Activated CD8-positive, alpha-beta memory T cell treated with anti-CD3 and anti-CD28 coated beads for 48 hours (primary cell): ENCODE measurements around the gene LRRC32.
"Not testable (repeated sequence)": the region's sequence is repeated elsewhere in the genome, so short reads cannot be mapped to it uniquely, and the experiment has no call there.

Experiments used
- DNase-seq, 3 experiments: peaks; one replicate each; pipeline ENCODE4 v3.0.0-alpha.2; 2020; ENCODE audit warnings: low read depth in 2 of 3, low spot score in 2 of 3

Gene LRRC32

GRCh38 chr11:76653012-76653673, 17.4 kb downstream of the LRRC32 start:
- DNase-seq, result no peak

DNA sequence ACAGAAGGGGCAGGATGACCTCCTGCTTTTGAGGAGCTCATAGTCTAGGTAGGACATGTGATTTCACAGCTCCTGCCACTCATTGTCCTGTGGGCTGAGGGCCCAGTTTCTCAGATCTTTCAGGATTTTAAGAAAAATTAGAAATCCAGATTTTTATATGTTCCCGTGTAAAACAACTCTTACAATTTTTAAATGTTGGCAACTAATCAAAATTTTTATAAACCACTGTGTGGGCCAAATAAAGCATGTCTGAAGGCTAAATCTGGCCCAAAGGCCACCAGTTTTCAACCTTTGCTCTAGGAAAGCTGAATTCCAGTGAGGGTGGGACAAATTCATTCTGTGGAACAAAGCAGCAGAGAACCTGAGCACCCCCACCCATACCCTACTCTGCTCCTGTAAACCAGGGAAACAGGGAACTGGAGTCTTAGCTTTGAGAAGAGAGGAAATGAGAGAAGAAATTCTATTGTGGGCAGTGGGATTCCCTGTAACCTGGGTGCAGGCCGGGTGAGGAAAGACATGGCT, 20.6 kb downstream of the LRRC32 start:
- no peak for DNase-seq

GRCh38 chr11:76649011-76649410, 21.5 kb downstream of the LRRC32 start:
- no peak for DNase-seq

DNA sequence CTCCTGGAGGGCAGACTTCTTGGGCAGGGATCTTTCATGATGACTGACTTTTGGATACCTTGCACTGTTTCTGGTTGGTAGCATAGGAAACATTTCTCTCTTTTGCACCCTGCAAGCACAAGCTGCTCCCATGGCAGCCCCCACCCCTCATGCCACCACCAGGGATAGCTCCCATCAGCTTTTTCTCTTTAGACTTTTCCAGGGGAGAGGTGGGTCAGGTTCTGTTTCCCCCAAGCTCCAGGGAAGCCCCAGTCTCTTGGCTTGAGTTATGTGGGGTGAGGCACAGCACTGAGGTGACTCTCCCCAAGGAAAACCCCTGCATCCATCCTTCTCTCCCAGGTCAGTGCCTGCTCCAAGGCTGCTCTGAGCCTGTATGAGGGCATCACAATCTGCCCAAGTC, 22.5 kb downstream of the LRRC32 start:
- DNase-seq, result no peak

GRCh38 chr11:76646882-76647534, 23.5 kb downstream of the LRRC32 start:
- DNase-seq, result no peak

GRCh38 chr11:76644591-76644990, 26.0 kb downstream of the LRRC32 start:
- no peak for DNase-seq

GRCh38 chr11:76643711-76644110, 26.8 kb downstream of the LRRC32 start:
- DNase-seq, result not testable (repeated sequence)

GRCh38 chr11:76642341-76642740, 28.2 kb downstream of the LRRC32 start:
- no peak for DNase-seq

DNA sequence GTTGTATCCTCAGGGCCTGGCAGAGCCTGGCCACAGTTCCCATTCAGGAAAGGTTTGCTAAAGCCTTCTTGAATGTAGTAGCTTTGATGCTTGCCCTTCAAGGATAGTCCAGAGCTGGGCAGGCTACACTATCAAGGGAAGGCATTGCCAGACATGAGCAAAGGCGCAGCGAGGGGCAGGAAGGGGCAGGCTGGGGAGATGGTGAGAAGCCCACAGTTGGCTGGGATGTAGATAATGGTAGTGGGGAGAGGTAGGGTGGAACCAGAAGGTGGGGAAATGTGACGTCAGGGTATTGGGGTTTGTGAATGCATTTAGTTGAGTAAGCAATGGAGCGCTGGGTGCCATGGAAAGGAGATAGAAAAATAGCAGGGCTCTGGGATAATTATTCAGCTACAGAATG, 28.6 kb downstream of the LRRC32 start:
- no peak for DNase-seq

GRCh38 chr11:76640501-76640900, 30.0 kb downstream of the LRRC32 start:
- no peak for DNase-seq

DNA sequence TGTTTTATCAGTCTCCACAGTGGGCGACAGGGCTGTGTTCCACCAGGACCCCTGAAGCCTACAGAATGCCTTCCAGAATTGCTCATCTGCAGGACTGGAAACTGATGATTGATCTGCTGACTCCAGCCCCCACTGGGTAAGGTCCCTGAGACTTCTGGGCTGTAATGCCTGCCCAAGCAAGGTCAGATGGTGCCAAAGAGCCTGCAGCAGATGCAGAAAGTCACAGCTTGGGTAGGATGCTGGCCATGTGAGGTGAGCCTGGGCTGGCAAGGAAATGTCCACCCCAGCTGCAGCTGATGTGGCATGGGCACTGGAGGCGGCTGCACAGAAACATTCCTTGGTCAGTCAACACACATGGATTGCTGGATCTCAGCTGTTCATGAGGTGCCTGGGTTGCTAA, 30.9 kb downstream of the LRRC32 start:
- no peak for DNase-seq

GRCh38 chr11:76638270-76639197, 32.0 kb downstream of the LRRC32 start:
- no peak for DNase-seq

- DNase-seq, result no peak
These were observed 32.9 kb downstream of the LRRC32 start for GRCh38 chr11:76637491-76638269.

- no peak for DNase-seq
These were observed 33.6 kb downstream of the LRRC32 start for GRCh38 chr11:76636826-76637460.

DNA sequence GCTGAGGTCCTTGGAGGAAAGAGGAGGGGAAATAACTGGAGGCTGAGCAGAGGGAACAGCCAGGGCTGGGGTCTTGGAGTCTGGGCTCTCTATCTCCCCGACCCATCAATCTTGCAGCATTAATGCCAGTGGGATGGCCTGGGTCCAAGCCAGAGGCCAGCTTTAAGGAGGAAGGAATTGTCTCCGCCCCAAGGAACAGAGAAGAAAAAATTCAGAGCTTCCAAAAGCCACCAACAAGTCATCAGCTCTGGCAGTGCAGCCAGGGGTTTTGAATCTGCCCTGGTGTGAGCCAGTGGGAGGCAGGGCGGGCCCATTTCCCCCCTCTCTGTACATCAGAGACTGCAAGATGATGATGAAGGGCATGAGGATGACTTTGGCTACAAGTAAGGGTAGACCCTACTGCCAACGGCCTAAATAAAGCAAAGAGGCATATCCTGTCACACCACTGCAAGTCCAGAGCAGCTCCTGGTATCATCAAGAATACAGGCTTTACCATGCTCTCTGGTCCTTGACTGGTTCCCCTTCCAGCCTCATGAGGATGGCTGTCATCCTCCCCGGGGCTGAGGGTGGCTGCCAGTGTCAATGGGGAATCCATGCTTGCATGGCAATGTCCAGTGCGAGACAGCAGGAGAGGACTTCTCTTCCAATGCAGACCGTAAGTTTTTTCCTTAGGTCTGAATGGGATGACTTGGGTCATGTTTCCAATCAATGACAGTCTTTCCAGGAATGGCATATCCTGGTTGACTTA, 34.4 kb downstream of the LRRC32 start:
- DNase-seq, result no peak

DNA sequence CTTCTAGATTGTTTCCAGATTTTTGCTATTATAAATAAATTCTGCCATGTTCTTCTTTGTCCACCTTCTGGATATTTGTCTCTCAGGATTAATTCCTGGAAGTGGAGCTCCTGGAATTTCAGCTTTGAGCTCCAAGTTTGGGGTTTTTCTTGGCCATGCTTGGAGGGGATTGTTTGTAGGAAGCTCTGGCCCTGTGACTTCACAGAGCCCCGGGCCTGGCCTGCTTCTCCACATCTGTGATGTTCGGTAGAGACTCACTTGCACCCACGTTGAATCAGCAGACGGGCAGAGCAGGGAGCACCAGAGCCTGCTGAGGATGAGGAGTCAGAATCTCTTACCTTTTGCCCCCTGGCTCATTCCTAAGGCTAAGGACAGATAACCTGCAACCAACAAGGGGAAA, 35.7 kb downstream of the LRRC32 start:
- DNase-seq, result no peak

GRCh38 chr11:76632492-76632891, 38.1 kb downstream of the LRRC32 start:
- DNase-seq, result no peak

DNA sequence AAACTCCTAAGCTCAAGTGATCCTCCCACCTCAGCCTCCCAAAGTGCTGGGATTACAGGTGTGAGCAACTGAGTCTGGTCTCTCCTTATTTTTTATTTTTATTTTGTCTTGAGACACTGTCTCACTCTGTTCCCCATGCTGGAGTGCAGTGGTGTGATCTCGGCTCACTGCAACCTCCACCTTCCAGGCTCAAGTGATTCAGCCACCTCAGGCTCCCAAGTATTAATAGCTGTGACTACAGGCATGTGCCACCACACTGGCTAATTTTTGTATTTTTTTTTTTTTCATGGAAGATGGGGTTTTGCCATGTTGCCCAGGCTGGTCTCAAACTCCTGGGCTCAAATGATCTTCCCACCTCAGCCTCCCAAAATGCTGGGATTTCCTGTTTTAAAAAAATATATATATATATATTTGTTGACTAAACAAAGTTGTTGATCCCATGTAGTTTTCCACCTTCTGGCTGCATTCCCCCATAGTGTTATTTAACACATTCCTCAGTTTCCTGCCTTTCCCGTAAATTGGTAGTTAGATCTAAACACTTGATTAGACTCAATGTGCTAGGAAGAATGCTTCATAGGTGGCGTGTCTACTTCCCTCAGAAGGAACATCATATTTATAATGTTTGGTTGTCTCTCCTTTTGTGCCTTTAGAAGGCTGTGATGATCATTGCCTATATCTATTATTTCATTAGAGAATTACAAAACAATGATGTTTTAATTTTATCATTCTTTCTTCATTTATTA, 38.8 kb downstream of the LRRC32 start:
- DNase-seq, result no peak
